ENCODE measurements around the gene DPH6.
A peak's percentile ranks its signal among the peaks of the same experiment; 100 is the strongest.

GRCh38 chr15:35444557-35445204 is 101.3 kb downstream of the DPH6 start:
- TF ChIP-seq, protein P1, sequence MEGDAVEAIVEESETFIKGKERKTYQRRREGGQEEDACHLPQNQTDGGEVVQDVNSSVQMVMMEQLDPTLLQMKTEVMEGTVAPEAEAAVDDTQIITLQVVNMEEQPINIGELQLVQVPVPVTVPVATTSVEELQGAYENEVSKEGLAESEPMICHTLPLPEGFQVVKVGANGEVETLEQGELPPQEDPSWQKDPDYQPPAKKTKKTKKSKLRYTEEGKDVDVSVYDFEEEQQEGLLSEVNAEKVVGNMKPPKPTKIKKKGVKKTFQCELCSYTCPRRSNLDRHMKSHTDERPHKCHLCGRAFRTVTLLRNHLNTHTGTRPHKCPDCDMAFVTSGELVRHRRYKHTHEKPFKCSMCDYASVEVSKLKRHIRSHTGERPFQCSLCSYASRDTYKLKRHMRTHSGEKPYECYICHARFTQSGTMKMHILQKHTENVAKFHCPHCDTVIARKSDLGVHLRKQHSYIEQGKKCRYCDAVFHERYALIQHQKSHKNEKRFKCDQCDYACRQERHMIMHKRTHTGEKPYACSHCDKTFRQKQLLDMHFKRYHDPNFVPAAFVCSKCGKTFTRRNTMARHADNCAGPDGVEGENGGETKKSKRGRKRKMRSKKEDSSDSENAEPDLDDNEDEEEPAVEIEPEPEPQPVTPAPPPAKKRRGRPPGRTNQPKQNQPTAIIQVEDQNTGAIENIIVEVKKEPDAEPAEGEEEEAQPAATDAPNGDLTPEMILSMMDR (IDR thresholded peaks at IDR 0.05): peak; percentile 62 to 79 (median 75)
- TF ChIP-seq POLR2A (IDR thresholded peaks at IDR 0.05; ENCODE audit: low read depth): no peak

Data from esophagus muscularis mucosa (tissue), 3 donors.